ENCODE data around the gene GRK5. TPM values are rescaled to one million over a fixed set of nuclear protein-coding genes. Genes with fewer than 3 reads are reported as not detected.
"Not testable (repeated sequence)": the region's sequence is repeated elsewhere in the genome, so short reads cannot be mapped to it uniquely, and the experiment has no call there.

GRK5 gene
- polyA plus RNA-seq, 1 experiment, result 20.8 TPM

- ChIA-PET POLR2A (no interaction called here), CTCF (no interaction called here)
- no peaks in the 10 kb centered on the region for H3K27me3 ChIP-seq (ENCODE audit: control insufficient read depth, insufficient read depth, low read length)
- no peaks in the 10 kb centered on the region; the same call in 1 of the 2 replicates for H3K36me3 ChIP-seq (ENCODE audit: control insufficient read depth, insufficient read depth, low read length)
- DNase-seq (ENCODE audit: low read depth), result no peak
- TF ChIP-seq, protein P1, sequence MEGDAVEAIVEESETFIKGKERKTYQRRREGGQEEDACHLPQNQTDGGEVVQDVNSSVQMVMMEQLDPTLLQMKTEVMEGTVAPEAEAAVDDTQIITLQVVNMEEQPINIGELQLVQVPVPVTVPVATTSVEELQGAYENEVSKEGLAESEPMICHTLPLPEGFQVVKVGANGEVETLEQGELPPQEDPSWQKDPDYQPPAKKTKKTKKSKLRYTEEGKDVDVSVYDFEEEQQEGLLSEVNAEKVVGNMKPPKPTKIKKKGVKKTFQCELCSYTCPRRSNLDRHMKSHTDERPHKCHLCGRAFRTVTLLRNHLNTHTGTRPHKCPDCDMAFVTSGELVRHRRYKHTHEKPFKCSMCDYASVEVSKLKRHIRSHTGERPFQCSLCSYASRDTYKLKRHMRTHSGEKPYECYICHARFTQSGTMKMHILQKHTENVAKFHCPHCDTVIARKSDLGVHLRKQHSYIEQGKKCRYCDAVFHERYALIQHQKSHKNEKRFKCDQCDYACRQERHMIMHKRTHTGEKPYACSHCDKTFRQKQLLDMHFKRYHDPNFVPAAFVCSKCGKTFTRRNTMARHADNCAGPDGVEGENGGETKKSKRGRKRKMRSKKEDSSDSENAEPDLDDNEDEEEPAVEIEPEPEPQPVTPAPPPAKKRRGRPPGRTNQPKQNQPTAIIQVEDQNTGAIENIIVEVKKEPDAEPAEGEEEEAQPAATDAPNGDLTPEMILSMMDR (IDR thresholded peaks at IDR 0.05; ENCODE audit: insufficient read depth, low read depth, low read length), result no peak
- H3K4me3 ChIP-seq (ENCODE audit: low read depth, low read length), result no peak overlapping the region
Observed at GRCh38 chr10:119267384-119267783, 60.0 kb downstream of the GRK5 start.

GRCh38 chr10:119268428-119268827 is 61.1 kb downstream of the GRK5 start:
- Histone ChIP-seq H3K27me3 (ENCODE audit: control insufficient read depth, insufficient read depth, low read length) (no peaks in the 10 kb centered on the region), H3K36me3 (ENCODE audit: control insufficient read depth, insufficient read depth, low read length) (no peaks in the 10 kb centered on the region; the same call in 1 of the 2 replicates), H3K4me3 (ENCODE audit: low read depth, low read length) (no peak overlapping the region)
- ChIA-PET POLR2A (no interaction called here), CTCF (no interaction called here)
- DNase-seq (ENCODE audit: low read depth), result no peak
- TF ChIP-seq, protein P1 (IDR thresholded peaks at IDR 0.05; ENCODE audit: insufficient read depth, low read depth, low read length), result no peak

- H3K27me3 ChIP-seq (ENCODE audit: control insufficient read depth, insufficient read depth, low read length), result no peaks in the 10 kb centered on the region
- ChIA-PET POLR2A (no interaction called here), CTCF (no interaction called here)
- no peak for DNase-seq (ENCODE audit: low read depth)
- TF ChIP-seq, protein P1 (IDR thresholded peaks at IDR 0.05; ENCODE audit: insufficient read depth, low read depth, low read length), result no peak
- H3K4me3 ChIP-seq (ENCODE audit: low read depth, low read length), result no peak overlapping the region
- H3K36me3 ChIP-seq (ENCODE audit: control insufficient read depth, insufficient read depth, low read length), result no peaks in the 10 kb centered on the region; the same call in 1 of the 2 replicates
Observed at GRCh38 chr10:119268871-119269506, 61.6 kb downstream of the GRK5 start.

- ChIA-PET CTCF (interaction anchor here (1.4 kb wide), 1 partner anchor 176 kb away, joined by 4 read pairs; no protein-coding TSS in a partner anchor), POLR2A (no interaction called here)
- no peaks in the 10 kb centered on the region for H3K27me3 ChIP-seq (ENCODE audit: control insufficient read depth, insufficient read depth, low read length)
- DNase-seq (ENCODE audit: low read depth), result no peak
- no peak overlapping the region for H3K4me3 ChIP-seq (ENCODE audit: low read depth, low read length)
- TF ChIP-seq, protein P1 (IDR thresholded peaks at IDR 0.05; ENCODE audit: insufficient read depth, low read depth, low read length), result no peak
- no peaks in the 10 kb centered on the region; the same call in 1 of the 2 replicates for H3K36me3 ChIP-seq (ENCODE audit: control insufficient read depth, insufficient read depth, low read length)
Observed at GRCh38 chr10:119269737-119270136, 62.4 kb downstream of the GRK5 start.

GRCh38 chr10:119270762-119271366 is 63.5 kb downstream of the GRK5 start:
- no peak for DNase-seq (ENCODE audit: low read depth)
- TF ChIP-seq, protein P1 (IDR thresholded peaks at IDR 0.05; ENCODE audit: insufficient read depth, low read depth, low read length), result no peak
- Histone ChIP-seq H3K27me3 (ENCODE audit: control insufficient read depth, insufficient read depth, low read length) (no peaks in the 10 kb centered on the region), H3K36me3 (ENCODE audit: control insufficient read depth, insufficient read depth, low read length) (no peaks in the 10 kb centered on the region; the same call in 1 of the 2 replicates), H3K4me3 (ENCODE audit: low read depth, low read length) (no peak overlapping the region)
- CTCF ChIA-PET, result interaction anchor here (0.8 to 1.4 kb wide), 7 partner anchors 8 to 174 kb away, joined by 3 to 8 read pairs (median 3); no protein-coding TSS in a partner anchor
- POLR2A ChIA-PET, result no interaction called here

- H3K4me3 ChIP-seq (ENCODE audit: low read depth, low read length); H3K27me3 ChIP-seq (ENCODE audit: control insufficient read depth, insufficient read depth, low read length); H3K36me3 ChIP-seq (ENCODE audit: control insufficient read depth, insufficient read depth, low read length); POLR2A ChIA-PET; DNase-seq (ENCODE audit: low read depth): not testable (repeated sequence)
- CTCF ChIA-PET, result interaction anchor here (0.8 to 1.4 kb wide), 4 partner anchors 19 to 65 kb away, joined by 3 to 8 read pairs (median 3); partner anchors contain the start of gene GRK5
Observed at GRCh38 chr10:119272338-119272734, 65.0 kb downstream of the GRK5 start.

Measured in BJ (cell line).